Measurements from ENCODE around the gene TPCN1.
A peak's percentile ranks its signal among the peaks of the same experiment; 100 is the strongest.

TPCN1 gene

GRCh38 chr12:113271853-113272561, 50.7 kb downstream of the TPCN1 start:
- WGBS = 58% methylated on average over 9 of the region's 12 CpGs
- Histone ChIP-seq H3K4me3 (ENCODE audit: insufficient read depth in 1 of 2, low read depth in 1 of 2, low read length in 2 of 2) (peak overlapping the region in 1 of 2 experiments; percentile 50), H3K4me2 (ENCODE audit: low read length, poor library complexity, severe bottlenecking) (peak overlapping the region; percentile 36), H3K23ac (ENCODE audit: low read length in 2 of 2) (no peak overlapping the region), H2BK120ac (ENCODE audit: low read depth, low read length) (peak overlapping the region; percentile 80), H3K27ac (ENCODE audit: low read length, poor library complexity, severe bottlenecking) (peak overlapping the region; percentile 39), H2AFZ (ENCODE audit: low read depth, low read length) (peak overlapping the region; percentile 29), H3K14ac (ENCODE audit: low read length in 2 of 2) (peak overlapping the region in 1 of 2 experiments; percentile 61), H3K18ac (ENCODE audit: low read depth in 1 of 2, low read length in 2 of 2) (peak overlapping the region; percentile 85 to 88), H3K4me1 (ENCODE audit: control insufficient read depth, insufficient read depth, low read depth, low read length) (peaks cover 9% of the 10 kb centered on the region), H2AK5ac (ENCODE audit: low read length, severe bottlenecking) (no peak overlapping the region), H4K91ac (ENCODE audit: low read length) (peak overlapping the region; percentile 87), H3K79me1 (replicated peaks; ENCODE audit: low read length, poor library complexity, severe bottlenecking) (no peaks in the 10 kb centered on the region), H3K9ac (ENCODE audit: low read length) (peak overlapping the region; percentile 83), H3K36me3 (ENCODE audit: control insufficient read depth in 1 of 2, insufficient read depth in 2 of 2, low read depth in 1 of 2, low read length in 2 of 2) (peaks cover 44 to 65% of the 10 kb centered on the region in 2 experiments), H2BK15ac (ENCODE audit: low read depth, poor library complexity, severe bottlenecking) (peak overlapping the region; percentile 90), H4K8ac (ENCODE audit: low read length) (peak overlapping the region; percentile 94), H3K9me3 (ENCODE audit: control insufficient read depth, low read length) (no peaks in the 10 kb centered on the region), H2BK12ac (ENCODE audit: low read length in 2 of 2) (peak overlapping the region; percentile 12 to 87), H3K27me3 (ENCODE audit: control insufficient read depth in 1 of 2, insufficient read depth in 1 of 2, low read length in 2 of 2) (no peaks in the 10 kb centered on the region), H3K4ac (ENCODE audit: low read depth in 1 of 2, low read length in 2 of 2) (peak overlapping the region; percentile 70 to 79), H2BK5ac (ENCODE audit: low read depth, low read length, poor library complexity, severe bottlenecking) (no peak overlapping the region)
- DNase-seq = peak; percentile 89

GRCh38 chr12:113273053-113273725, 51.9 kb downstream of the TPCN1 start:
- Histone ChIP-seq H3K27me3 (ENCODE audit: control insufficient read depth in 1 of 2, insufficient read depth in 1 of 2, low read length in 2 of 2) (no peaks in the 10 kb centered on the region), H3K4ac (ENCODE audit: low read depth in 1 of 2, low read length in 2 of 2) (no peak overlapping the region), H3K36me3 (ENCODE audit: control insufficient read depth in 1 of 2, insufficient read depth in 2 of 2, low read depth in 1 of 2, low read length in 2 of 2) (peaks cover 47 to 70% of the 10 kb centered on the region in 2 experiments), H3K14ac (ENCODE audit: low read length in 2 of 2) (no peak overlapping the region), H2BK12ac (ENCODE audit: low read length in 2 of 2) (peak overlapping the region; percentile 7 to 12), H3K4me2 (ENCODE audit: low read length, poor library complexity, severe bottlenecking) (no peak overlapping the region), H2BK120ac (ENCODE audit: low read depth, low read length) (no peak overlapping the region), H3K27ac (ENCODE audit: low read length, poor library complexity, severe bottlenecking) (no peak overlapping the region), H3K9ac (ENCODE audit: low read length) (no peak overlapping the region), H2BK15ac (ENCODE audit: low read depth, poor library complexity, severe bottlenecking) (no peak overlapping the region), H3K4me1 (ENCODE audit: control insufficient read depth, insufficient read depth, low read depth, low read length) (peaks cover 9% of the 10 kb centered on the region), H2BK5ac (ENCODE audit: low read depth, low read length, poor library complexity, severe bottlenecking) (no peak overlapping the region), H2AFZ (ENCODE audit: low read depth, low read length) (no peak overlapping the region), H4K91ac (ENCODE audit: low read length) (peak overlapping the region; percentile 76), H3K4me3 (ENCODE audit: insufficient read depth in 1 of 2, low read depth in 1 of 2, low read length in 2 of 2) (no peak overlapping the region), H4K8ac (ENCODE audit: low read length) (peak overlapping the region; percentile 39), H3K79me1 (replicated peaks; ENCODE audit: low read length, poor library complexity, severe bottlenecking) (no peaks in the 10 kb centered on the region), H2AK5ac (ENCODE audit: low read length, severe bottlenecking) (no peak overlapping the region), H3K18ac (ENCODE audit: low read depth in 1 of 2, low read length in 2 of 2) (peak overlapping the region; percentile 13 to 55), H3K23ac (ENCODE audit: low read length in 2 of 2) (no peak overlapping the region), H3K9me3 (ENCODE audit: control insufficient read depth, low read length) (no peaks in the 10 kb centered on the region)
- peak; percentile 43 for DNase-seq
- WGBS = 88% methylated on average over 13 of the region's 13 CpGs

- no peak overlapping the region for H3K14ac ChIP-seq (ENCODE audit: low read length in 2 of 2)
- H2BK12ac ChIP-seq (ENCODE audit: low read length in 2 of 2) = no peak overlapping the region
- H2BK5ac ChIP-seq (ENCODE audit: low read depth, low read length, poor library complexity, severe bottlenecking) = no peak overlapping the region
- no peak overlapping the region for H2BK15ac ChIP-seq (ENCODE audit: low read depth, poor library complexity, severe bottlenecking)
- no peak overlapping the region for H2AK5ac ChIP-seq (ENCODE audit: low read length, severe bottlenecking)
- DNase-seq = no peak
- H2AFZ ChIP-seq (ENCODE audit: low read depth, low read length) = no peak overlapping the region
- peaks cover 8% of the 10 kb centered on the region for H3K4me1 ChIP-seq (ENCODE audit: control insufficient read depth, insufficient read depth, low read depth, low read length)
- H3K4ac ChIP-seq (ENCODE audit: low read depth in 1 of 2, low read length in 2 of 2) = no peak overlapping the region
- no peak overlapping the region for H3K18ac ChIP-seq (ENCODE audit: low read depth in 1 of 2, low read length in 2 of 2)
- WGBS = 96% methylated on average over 6 of the region's 8 CpGs
- H3K9me3 ChIP-seq (ENCODE audit: control insufficient read depth, low read length) = no peaks in the 10 kb centered on the region
- no peak overlapping the region for H3K27ac ChIP-seq (ENCODE audit: low read length, poor library complexity, severe bottlenecking)
- no peaks in the 10 kb centered on the region for H3K27me3 ChIP-seq (ENCODE audit: control insufficient read depth in 1 of 2, insufficient read depth in 1 of 2, low read length in 2 of 2)
- H3K9ac ChIP-seq (ENCODE audit: low read length) = no peak overlapping the region
- peaks cover 36 to 66% of the 10 kb centered on the region in 2 experiments for H3K36me3 ChIP-seq (ENCODE audit: control insufficient read depth in 1 of 2, insufficient read depth in 2 of 2, low read depth in 1 of 2, low read length in 2 of 2)
- H2BK120ac ChIP-seq (ENCODE audit: low read depth, low read length) = no peak overlapping the region
- H3K23ac ChIP-seq (ENCODE audit: low read length in 2 of 2) = no peak overlapping the region
- H3K79me1 ChIP-seq (replicated peaks; ENCODE audit: low read length, poor library complexity, severe bottlenecking) = no peaks in the 10 kb centered on the region
- H4K91ac ChIP-seq (ENCODE audit: low read length) = no peak overlapping the region
- H3K4me2 ChIP-seq (ENCODE audit: low read length, poor library complexity, severe bottlenecking) = no peak overlapping the region
- no peak overlapping the region for H4K8ac ChIP-seq (ENCODE audit: low read length)
- H3K4me3 ChIP-seq (ENCODE audit: insufficient read depth in 1 of 2, low read depth in 1 of 2, low read length in 2 of 2) = no peak overlapping the region
Measured at GRCh38 chr12:113274848-113275247, 53.6 kb downstream of the TPCN1 start.

GRCh38 chr12:113276306-113276705, 55.0 kb downstream of the TPCN1 start:
- Histone ChIP-seq H2BK15ac (ENCODE audit: low read depth, poor library complexity, severe bottlenecking) (no peak overlapping the region), H3K27ac (ENCODE audit: low read length, poor library complexity, severe bottlenecking) (no peak overlapping the region), H3K18ac (ENCODE audit: low read depth in 1 of 2, low read length in 2 of 2) (no peak overlapping the region), H3K79me1 (replicated peaks; ENCODE audit: low read length, poor library complexity, severe bottlenecking) (no peaks in the 10 kb centered on the region), H3K23ac (ENCODE audit: low read length in 2 of 2) (no peak overlapping the region), H3K4me3 (ENCODE audit: insufficient read depth in 1 of 2, low read depth in 1 of 2, low read length in 2 of 2) (no peak overlapping the region), H2BK120ac (ENCODE audit: low read depth, low read length) (no peak overlapping the region), H4K8ac (ENCODE audit: low read length) (no peak overlapping the region), H3K9me3 (ENCODE audit: control insufficient read depth, low read length) (no peaks in the 10 kb centered on the region), H3K4ac (ENCODE audit: low read depth in 1 of 2, low read length in 2 of 2) (peak overlapping the region in 1 of 2 experiments; percentile 12), H3K36me3 (ENCODE audit: control insufficient read depth in 1 of 2, insufficient read depth in 2 of 2, low read depth in 1 of 2, low read length in 2 of 2) (peaks cover 35 to 76% of the 10 kb centered on the region in 2 experiments), H2AK5ac (ENCODE audit: low read length, severe bottlenecking) (no peak overlapping the region), H2BK5ac (ENCODE audit: low read depth, low read length, poor library complexity, severe bottlenecking) (no peak overlapping the region), H2AFZ (ENCODE audit: low read depth, low read length) (peak overlapping the region; percentile 1), H2BK12ac (ENCODE audit: low read length in 2 of 2) (no peak overlapping the region), H3K9ac (ENCODE audit: low read length) (no peak overlapping the region), H3K14ac (ENCODE audit: low read length in 2 of 2) (no peak overlapping the region), H4K91ac (ENCODE audit: low read length) (no peak overlapping the region), H3K4me1 (ENCODE audit: control insufficient read depth, insufficient read depth, low read depth, low read length) (peaks cover 8% of the 10 kb centered on the region), H3K27me3 (ENCODE audit: control insufficient read depth in 1 of 2, insufficient read depth in 1 of 2, low read length in 2 of 2) (no peaks in the 10 kb centered on the region), H3K4me2 (ENCODE audit: low read length, poor library complexity, severe bottlenecking) (no peak overlapping the region)
- 88% methylated on average over 4 of the region's 8 CpGs for WGBS
- DNase-seq = peak; percentile 44

Measured in mesenchymal stem cell (in vitro differentiated cells and primary cell).